ENCODE results near the gene USP5.
A peak's percentile ranks its signal among the peaks of the same experiment; 100 is the strongest.

USP5 gene

DNA sequence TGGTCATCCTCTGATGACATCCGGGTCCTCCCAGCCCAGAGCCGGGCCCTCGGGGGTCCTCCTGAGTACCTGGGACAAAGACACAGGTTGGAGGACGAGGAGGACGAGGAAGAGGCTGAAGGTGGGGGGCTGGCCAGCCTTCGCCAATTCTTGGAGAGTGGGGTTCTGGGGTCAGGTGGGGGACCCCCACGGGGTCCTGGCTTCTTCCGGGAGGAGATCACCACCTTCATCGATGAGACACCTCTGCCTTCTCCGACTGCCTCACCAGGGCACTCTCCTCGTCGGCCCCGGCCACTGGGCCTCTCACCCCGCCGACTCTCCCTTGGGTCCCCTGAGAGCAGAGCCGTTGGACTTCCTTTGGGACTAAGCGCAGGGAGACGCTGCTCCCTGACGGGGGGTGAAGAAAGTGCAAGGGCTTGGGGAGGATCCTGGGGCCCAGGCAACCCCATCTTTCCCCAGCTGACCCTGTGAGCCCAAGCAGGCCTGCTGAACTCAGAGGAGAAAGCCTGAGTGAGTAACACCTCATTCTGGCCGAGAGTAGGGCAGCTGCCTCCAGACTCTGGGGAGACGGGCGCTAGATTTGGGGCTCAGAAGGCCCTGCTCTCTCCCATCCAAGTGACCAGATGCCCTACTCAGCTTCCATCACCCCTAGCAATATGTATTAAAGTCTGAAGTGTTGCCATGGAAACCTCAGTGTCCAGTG is 25.1 kb upstream of the USP5 start:
- no peak for DNase-seq

DNA sequence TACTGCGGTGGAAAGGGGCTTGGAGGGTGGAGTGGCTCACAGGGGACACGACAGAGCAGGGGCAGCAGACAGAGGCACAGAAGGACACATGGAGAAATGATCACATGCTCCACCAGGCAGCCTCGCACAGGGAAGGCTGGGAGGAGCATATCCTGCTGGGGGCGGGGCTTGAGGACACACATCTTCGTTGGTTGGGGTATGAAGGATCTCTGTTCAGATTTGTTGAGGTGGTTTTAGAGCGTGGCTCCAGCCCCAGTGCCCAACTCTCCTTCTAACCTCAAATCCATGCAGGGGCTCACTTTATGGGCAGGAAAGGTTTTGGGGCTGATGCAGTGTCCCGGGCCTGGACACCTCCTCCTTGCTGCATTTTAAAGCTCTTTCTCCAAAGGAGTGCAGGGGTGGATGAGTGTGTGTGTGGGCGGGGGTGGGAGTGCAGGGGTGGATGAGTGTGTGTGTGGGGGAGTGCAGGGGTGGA is 24.5 kb upstream of the USP5 start:
- peak; percentile 90 for DNase-seq

DNA sequence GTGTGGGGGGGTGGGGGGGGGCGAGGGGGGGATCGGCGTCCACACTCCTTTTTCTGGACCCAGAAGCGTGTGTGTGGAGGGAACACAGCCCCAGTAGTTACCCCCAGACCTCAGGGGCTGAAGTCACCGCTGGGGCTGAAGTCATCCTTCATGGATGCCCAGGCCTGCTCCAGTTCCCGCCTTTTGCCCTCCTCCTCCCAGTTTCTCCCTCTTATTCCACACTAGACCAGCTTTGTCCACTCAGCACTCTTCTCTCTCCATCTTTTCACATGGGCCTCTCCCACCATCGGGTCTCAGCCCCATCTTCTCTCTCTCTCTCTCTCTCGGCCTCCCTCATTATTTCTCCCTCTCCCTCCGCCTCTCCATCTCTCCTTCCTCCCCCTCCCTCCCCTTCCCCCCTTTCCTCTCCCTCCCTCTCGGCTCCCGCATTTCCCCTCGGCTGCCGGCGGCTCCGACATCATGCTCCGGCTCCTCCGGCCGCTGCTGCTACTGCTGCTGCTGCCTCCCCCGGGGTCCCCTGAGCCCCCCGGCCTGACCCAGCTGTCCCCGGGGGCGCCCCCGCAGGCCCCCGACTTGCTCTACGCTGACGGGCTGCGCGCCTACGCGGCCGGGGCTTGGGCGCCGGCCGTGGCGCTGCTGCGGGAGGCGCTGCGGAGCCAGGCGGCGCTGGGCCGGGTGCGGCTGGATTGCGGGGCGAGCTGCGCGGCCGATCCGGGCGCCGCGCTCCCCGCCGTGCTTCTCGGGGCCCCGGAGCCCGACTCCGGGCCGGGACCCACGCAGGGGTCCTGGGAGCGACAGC is 23.8 kb upstream of the USP5 start, which contains the start of gene P3H3:
Gene P3H3, plus strand, starts transcription at position 426 of the 799 bp plus-strand sequence. Its CDS starts 34 bp downstream, at position 460.
- peak; percentile 69 for DNase-seq

DNA sequence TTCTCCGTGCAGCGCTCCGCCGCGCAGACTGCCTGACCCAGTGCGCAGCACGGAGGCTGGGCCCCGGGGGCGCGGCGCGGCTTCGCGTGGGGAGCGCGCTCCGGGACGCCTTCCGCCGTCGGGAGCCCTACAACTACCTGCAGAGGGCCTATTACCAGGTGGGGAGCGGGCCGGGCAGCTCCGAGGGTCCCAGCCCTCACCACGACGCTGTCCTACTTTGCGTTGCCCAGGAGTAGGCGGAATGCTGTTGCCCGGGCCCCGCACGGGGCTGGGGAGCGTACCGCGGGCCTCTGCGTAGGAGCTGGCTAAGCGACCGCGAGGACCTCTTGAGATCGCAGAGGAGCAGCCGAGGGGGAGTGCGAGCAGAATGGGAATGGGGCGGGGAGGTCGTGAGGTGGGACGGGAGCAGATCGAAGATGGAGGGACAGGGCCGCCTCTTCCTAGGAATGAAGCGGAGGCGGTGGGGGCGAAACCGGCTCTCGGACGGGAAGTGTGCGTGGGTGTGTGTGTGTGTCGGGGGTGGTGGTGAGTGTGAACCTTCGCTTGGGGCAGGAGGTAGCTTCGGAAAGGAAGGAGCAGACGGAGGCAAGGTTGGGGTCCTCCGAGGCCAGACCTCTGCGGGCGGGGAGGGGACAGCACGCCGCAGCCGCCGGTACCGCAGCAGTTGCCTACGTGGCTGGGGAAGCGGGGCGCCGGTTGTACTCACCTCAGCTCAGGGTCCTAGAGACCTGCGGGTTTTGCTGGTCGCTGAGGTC is 23.0 kb upstream of the USP5 start:
- peak; percentile 85 for DNase-seq

DNA sequence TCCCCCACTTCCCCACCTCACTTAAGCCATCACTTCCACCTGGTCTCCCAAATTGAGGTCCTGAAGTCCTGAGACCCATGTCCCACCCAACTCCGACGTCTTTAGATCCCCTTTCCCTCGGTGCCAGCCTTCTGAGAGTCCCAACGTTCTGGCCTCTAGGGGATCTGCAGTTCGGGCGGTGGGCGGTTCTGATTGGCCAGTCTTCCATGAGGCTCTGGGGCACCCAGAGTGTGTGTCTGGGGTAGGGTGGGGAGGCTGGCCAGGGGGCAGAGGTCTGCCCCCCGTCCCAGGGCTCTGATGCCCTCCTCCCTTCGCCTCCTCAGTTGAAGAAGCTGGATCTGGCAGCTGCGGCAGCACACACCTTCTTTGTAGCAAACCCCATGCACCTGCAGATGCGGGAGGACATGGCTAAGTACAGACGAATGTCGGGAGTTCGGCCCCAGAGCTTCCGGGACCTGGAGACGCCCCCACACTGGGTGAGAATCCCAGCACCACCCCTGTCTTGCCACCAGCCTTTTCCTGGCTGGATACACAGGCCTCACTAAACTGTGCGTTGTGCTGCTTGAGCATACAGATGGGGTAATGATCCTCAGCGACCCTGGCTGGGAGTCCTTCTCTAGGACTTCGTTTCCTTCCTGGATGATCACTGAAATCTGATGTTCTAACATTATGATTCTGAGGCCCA is 22.3 kb upstream of the USP5 start:
- DNase-seq: no peak

DNA sequence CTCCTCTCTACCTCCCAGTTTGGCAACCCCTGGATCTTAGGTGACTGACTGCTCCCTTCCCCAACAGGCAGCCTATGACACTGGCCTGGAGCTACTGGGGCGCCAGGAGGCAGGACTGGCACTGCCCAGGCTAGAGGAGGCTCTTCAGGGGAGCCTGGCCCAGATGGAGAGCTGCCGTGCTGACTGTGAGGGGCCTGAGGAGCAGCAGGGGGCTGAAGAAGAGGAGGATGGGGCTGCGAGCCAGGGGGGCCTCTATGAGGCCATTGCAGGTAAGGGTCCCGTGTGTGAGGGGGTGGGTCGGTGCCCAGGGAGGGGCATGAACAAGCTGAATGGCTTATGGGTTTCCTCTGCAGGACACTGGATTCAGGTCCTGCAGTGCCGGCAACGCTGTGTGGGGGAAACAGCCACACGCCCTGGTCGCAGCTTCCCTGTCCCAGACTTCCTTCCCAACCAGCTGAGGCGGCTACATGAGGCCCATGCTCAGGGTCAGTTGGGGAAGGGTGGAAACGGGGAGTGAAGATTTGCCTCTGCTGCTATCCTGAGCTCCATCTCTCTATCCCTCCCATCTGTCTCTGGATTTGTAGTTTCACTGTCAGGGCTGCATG is 21.6 kb upstream of the USP5 start:
- no peak for DNase-seq

DNA sequence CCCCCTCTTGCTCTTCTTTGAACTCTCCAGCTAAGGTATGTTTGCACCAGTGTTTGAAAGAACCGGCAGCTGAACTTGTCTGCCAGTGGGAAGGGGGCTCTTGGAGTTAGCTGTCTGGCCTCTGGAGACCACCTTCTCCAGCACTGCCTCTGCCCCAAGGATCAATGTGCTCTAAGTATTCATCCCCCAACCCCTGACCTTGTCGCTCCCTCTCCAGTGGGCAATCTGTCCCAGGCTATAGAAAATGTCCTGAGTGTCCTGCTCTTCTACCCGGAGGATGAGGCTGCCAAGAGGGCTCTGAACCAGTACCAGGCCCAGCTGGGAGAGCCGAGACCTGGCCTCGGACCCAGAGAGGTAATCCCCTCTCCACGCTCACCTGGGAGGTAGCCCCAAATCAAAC is 21.0 kb upstream of the USP5 start:
- no peak for DNase-seq

DNA sequence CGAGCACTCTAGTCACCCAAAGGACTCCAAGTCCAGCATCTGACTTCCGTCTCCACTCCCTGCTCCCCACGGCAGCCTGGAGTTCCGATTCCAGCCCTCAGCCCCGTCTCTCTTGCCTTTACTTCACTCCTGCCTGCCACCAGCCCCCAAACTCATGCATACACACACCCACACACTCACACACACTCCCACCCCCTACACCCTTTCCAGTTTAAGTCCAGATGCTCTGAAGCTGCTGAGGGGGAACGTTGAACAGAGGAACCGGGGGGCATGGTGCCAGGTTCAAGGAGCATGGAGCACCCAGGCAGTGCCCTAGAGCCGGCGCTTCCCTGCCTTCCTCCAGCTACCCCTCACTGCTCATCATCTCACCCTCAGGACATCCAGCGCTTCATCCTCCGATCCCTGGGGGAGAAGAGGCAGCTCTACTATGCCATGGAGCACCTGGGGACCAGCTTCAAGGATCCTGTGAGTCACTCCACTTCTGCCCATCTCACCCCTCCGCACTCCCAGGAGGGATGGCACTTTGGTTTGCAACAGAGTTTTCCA is 20.4 kb upstream of the USP5 start:
- DNase-seq: no peak

DNA sequence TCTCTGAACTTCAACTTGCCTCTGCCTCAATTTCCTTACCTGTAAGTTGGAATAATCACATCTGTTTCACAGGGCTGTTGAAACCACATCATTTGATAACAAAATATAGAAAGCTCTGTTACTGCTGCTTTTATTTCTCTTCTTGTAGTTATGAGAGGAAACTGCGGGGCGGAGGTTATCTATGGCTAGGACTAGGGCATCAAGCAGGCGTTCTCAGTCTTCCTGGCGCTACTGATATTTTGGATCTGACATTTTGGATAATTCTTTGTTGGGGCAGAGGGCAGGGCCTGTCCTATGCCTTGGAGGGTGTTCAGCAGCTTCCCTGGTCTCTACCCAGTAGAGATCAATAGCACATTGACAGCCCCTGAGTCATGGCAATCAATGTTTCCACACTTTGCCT is 19.8 kb upstream of the USP5 start:
- no peak for DNase-seq

DNA sequence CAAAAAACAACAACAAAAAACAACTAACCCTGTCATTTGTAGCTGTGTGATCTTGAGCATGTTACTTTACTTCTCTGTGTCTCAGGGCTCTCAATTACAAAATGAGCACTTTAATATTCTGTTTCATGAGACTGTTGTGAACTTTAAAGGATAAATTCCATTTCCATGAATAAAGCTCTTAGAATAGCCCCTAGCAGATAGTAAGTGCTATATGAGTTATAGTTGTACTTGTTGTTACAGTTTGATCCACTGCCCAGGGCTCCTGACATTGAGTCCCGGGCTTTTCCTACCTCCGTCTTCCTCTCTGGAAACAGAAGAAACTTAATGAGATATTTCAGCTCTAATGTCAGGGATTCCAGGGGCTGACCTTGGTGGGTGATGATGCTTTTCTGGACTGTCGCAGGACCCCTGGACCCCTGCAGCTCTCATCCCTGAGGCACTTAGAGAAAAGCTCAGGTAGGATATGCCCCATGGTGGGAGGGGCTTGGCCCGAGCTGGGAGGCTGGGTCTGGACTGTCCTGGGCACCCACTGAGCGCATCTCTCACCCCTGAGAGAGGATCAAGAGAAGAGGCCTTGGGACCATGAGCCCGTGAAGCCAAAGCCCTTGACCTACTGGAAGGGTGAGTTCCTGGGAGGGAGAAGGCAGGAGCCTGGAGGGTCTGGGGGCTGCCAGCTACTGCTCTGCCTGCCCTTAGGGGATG is 18.6 kb upstream of the USP5 start:
- DNase-seq: no peak

DNA sequence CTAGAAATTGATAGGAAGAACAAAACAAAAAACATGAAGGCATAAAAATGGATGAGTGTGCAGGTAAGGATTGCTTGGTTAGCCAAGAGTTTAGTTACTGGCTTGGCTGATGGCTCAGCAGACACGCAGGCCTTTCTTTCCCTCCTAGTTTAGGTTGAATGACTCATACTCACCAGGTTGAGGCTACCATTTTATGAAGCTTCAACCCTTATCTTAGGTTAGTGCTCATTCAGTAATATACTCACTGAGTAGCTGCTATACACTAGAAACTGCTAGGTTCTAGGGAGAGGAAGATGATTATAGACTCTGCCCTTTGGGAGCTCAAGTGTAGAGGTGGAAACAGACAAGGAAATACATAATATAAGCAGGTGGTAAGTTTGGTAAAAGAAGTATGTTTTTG is 17.7 kb upstream of the USP5 start:
- no peak for DNase-seq

DNA sequence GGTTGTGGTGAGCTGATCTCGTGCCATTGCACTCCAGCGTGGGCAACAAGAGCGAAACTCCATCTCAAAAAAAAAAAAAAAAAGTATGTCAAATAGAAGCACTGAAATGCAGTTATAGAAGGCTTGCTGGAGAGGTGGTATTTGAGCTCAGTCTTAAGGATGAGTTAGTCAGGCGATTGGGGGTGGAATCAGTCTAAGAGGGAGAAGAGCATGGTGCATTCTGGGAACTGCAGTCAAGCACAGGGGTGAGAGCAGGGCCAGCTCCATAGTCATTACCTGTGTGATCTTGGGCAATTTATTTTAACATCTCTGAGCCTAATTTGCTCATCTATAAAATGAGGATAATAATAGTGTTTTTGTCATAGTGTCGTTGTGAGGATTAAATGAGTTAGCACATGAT is 17.1 kb upstream of the USP5 start:
- DNase-seq: no peak

DNA sequence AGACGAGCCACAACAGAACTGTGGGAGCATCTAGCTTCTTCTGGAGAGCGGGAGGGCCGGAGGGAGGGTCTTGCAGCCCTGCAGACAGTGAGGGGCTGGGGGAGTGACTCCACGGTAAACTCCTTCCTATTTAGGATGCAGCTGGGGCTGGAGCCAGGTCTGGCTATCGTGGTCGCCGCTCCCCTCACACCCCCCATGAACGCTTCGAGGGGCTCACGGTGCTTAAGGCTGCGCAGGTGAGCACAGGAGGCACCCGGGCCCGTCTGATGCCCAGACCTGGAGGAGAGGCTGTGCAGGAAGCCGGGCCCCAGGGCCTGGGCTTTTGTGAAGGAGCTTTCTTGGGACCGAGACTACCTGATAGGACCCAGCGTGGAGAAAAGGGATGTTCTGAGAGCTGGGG is 15.1 kb upstream of the USP5 start:
- DNase-seq: no peak

DNA sequence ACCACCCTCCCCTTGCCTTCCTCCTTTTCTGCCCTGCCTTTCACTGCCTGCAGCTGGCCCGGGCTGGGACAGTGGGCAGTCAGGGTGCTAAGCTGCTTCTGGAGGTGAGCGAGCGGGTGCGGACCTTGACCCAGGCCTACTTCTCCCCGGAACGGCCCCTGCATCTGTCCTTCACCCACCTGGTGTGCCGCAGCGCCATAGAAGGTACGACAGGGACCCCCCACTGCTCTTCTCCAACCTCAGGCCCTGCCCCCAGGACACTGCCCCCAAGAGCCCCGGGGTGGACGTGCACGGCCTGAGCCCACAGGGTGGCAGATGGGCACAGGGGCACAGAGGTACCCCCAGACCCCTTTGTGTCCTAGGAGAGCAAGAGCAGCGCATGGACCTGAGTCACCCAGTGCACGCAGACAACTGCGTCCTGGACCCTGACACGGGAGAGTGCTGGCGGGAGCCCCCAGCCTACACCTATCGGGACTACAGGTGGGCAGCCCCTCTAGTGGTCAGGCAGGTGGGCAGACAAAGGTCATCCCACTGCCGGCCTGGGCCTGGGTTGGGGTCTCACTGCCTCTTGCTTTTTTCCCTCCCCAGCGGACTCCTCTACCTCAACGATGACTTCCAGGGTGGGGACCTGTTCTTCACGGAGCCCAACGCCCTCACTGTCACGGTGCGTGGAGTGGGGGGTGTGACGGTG is 14.4 kb upstream of the USP5 start:
- DNase-seq: no peak

DNA sequence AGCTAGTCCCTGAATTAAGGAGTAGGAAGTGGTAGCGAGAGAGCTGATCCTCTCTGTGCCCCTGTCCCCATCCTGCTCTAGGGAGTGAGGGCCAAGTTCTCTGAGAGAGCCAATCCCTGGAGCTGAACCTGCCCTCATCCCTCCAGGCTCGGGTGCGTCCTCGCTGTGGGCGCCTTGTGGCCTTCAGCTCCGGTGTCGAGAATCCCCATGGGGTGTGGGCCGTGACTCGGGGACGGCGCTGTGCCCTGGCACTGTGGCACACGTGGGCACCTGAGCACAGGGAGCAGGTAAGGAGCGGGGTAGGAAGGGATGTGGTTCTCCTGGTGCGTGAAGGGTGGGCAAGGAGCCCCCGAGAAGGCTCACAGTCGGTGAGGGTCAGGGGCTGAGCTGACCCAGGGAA is 13.1 kb upstream of the USP5 start:
- no peak for DNase-seq

DNA sequence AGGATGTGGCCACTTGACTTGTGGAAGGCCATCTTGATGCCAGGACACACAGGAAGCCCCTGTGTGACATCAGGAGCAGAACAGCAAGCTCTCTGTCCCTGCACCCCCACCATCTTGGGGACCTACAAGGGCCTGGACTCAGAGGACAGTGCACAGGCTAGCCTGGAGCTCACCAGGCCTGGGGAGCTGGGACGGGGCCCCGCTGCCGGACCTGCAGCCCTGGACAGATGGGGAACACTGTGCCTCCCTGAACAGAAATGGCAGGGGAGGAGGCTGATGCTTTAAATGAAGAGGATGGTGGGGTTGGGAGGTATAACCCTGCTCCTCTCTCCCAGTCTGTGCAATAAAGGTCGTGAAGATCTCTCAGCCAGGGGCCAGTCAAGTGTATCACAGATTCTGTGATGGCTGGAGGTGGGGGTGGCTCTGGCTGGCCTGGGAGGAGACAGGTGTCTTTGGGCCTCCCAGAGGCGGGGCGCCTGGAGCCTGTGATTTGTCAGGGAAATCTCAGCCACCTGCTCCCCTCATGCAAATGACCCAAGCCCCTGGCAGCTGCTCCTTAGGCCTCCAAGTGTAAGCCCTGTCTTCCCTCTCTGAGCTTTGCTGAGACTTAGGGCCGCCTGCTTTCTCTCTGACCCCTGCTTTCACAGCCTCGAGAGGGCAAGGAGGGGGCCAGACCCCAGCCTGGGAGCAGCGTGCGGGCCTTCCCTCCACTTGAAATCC is 12.3 kb upstream of the USP5 start:
- peak; percentile 73 for DNase-seq

DNA sequence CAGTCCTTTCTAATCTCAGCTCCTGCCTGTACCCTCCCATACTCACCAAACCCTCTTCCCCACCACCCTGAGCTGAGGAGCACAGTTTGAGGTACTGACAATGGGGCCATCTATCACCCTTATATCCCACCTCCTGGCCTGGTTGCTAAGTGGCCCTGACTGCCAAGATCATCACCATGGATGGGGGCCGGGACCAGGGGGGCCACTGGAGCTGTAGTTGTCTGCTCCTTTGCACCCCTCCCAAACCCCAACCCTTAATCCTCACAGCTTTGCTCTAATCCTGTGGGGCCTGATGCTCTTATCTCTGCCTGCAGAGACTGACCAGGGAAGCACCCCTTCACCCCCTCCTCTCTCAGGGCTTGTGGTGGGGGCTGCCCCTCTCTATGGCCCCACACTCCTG is 11.6 kb upstream of the USP5 start:
- DNase-seq: no peak

DNA sequence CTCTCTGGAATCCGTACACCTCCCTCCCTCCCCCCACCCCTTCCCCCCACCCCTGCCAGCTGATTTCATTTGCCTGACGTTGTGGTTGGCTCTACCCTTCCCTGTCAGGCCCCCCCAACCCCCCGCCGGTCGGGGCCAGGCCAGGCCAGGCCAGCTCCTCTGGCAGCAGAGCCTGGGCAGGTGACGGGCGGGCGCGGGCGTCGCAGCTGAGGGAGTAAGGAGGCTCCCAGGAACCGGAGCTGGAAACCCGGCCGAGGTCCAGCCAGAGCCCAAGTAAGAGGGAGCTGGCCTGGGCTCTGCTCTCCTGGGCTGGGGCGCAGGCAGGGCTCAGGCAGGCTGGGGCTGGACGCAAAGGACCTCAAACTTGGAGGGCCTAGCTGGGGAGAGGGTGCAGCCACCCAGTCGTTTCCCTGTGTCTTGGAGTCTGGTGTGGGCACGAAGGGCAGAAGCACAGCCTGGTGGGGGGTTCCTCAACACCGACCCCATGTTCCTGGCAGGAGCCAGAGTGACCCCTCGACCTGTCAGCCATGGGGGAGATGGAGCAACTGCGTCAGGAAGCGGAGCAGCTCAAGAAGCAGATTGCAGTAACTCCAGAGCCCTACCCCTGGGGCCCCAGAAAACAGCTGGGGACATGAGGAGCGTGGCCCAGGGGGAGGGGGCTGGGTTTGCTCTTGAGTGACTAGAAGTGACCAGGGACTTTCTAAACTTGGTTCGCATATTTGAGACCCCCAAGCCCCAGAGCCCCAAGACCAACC is 11.0 kb upstream of the USP5 start, which contains the start of gene GNB3:
Gene GNB3, plus strand, starts transcription at position 165 of the 755 bp plus-strand sequence. Its CDS starts 363 bp downstream, at position 528.
- DNase-seq: peak; percentile 44

DNA sequence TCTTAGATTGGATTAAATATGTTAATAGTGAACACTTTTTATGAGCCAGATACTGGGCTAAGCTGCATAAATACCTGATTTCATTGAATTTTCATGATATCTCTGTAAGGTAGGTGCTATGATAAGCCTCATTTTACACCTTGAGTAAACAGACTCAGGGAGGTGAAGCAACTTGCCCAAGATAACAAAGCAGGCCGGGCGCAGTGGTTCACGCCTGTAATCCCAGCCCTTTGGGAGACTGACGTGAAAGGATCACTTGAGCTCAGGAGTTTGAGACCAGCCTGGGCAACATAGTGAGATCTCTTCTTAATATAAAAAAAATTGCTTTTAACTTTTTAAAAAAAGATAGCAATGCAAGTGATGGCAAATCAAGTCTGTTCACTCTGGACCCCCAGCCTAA is 9.9 kb upstream of the USP5 start:
- DNase-seq: no peak

All from retina (tissue), 1 donor.